Caki2 (cell line): Measurements from ENCODE around the gene SBF2. TPM values are rescaled to one million over a fixed set of nuclear protein-coding genes. Genes with fewer than 3 reads are reported as not detected.

Experiments used
- DNase-seq: peaks from one replicate; pipeline ENCODE4 v3.0.0-alpha.2; 2015; ENCODE audit warnings: low read depth
- in situ Hi-C: cut with HindIII; loops from 2 replicates; pipeline ENCODE4 v1.10.0; 2016; ENCODE audit warnings: low sequenced_read_pairs, low pct_unique_long_range_greater_than_20kb, mixed read lengths
- total RNA-seq: library from RNA; depleted of rRNA; stranded (reverse); fragments of >200 nt; shearing (Covaris generic); gene quantifications from 2 replicates; pipeline ENCODE4 v1.2.3, GENCODE V29; 2014; ENCODE audit warnings: low replicate concordance

Gene SBF2
- total RNA-seq, 1 experiment from 2014 or later = 10.1 TPM

DNA sequence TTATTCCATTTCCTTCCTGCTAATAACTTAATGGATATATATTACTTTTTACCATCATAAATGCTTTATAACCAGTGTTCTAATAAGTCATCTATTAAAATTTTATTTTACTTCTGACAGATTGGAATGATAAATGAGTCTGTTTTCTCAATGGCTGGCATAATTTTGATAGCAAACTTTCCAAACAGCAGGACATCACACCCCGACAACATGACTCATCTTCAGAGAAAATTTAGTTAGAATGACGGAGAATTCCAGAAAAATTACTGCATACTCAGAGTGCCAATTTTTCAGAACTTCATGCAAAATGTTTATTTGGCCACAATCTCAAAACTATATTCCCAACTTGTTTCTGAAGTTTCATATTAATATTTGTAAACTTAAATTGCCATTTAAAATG lies 455.8 kb downstream of the SBF2 start:
- in situ Hi-C loops = no loop called here
- DNase-seq = no peak

DNA sequence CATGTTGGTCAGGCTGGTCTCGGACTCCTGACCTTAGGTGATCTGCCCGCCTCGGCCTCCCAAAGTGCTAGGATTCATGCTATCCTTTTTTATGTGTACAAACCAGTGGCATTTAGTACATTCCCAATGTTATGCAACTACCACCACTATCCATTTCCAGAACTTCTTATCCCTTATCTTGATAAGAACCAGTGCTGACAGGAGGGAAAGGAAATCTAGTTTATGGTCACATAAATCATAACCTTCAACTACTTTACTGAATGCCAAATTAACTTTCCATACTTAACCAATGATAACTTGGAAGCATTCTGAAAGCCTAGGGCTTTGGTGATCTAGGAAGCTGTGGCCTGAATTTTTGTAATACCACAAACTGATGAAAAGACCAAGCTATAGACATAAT lies 459.7 kb downstream of the SBF2 start:
- DNase-seq = no peak
- in situ Hi-C loops = no loop called here

DNA sequence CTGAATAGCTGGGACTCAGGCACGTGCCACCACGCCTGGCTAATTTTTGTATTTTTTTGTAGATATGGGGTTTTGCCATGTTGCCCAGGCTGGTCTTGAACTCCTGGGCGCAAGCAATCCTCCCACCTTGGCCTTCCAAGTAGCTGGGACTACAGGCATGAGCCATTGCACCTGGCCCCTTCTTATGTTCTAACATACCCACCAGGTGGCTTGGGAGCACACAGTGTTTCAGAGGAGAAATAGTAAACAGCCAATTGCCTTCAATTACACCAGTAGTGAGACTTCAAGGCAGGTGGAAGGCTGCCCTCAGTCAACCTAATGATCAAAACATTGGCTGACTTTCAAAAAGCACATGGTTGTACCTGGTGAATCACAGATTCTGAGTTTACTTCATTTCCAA lies 462.9 kb downstream of the SBF2 start:
- in situ Hi-C loops = no loop called here
- no peak for DNase-seq

DNA sequence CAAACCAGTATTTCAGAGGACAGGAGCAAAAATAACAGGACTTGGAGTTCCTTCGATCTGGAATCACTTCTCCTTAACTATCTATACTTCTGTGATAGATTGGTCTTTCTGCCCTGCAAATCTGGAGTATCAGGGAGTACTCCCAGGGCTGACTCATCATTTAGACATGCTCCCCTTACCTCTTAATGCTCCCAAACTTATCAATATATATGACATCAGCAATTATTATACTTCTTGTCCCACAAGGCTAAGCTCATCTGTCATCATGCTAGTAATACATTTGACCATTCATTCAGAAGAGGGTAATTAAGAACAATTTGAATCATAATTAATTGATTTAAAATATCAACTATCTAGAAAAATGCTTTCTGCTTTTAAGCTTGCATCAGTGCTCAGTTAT lies 466.3 kb downstream of the SBF2 start:
- DNase-seq = no peak
- in situ Hi-C loops = no loop called here

DNA sequence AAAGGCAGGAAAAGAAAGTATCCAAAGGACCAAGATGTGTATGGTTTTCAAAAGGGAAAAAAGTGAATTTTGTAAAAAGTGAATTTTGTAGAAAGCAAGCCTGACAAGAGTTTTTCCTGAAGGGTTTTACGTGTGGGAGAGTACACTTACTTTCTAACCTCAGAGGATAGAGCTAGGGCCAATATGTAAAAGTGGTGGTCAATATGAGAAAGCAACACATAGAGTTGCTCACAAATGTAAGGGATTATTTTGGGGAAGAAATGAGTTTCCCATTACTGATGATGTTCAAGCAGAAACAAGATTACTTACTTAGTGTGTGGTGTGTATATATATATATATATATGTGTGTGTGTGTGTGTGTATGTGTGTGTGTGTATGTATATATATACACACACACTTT lies 467.6 kb downstream of the SBF2 start:
- in situ Hi-C loops = no loop called here

DNA sequence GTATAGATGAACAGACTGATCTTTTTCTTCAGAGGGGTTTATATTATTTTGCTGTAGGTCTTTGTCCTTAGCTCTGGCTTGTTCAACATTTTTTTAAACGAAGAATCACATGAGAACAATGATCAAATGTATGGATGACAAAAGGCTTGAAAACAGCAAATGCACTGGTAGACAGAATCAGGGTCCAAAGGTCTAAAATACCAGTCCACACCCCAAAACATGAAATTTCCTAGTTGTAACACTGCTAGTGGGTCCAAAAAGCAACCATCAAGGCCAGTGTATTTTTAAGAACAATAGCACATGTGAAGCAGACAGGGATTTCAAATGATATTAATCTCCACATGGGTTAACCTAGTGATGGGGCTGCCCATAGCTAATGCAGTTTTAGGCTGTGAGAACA lies 468.1 kb downstream of the SBF2 start:
- DNase-seq = no peak
- in situ Hi-C loops = no loop called here

More for the DNA sequence above, 467.6 kb downstream of the SBF2 start:
- DNase-seq = no peak

DNA sequence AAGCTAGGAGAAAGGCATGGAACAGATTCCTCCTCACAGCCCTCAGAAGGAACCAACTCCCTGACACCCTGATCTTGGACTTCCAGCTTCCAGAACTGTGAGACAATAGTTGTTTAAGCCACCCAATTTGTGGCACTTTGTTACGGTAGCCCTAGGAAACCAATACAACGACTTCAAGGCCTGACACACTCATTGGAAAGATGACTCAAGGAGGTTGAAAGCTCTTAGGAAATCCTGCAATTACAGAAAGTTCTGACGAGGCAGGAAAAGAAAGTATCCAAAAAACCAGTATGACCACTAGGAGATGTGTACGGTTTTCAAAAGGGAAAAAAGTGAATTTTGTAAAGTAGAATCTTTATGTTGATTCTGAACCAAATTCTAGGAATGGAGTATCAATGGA lies 468.7 kb downstream of the SBF2 start:
- in situ Hi-C loops = no loop called here
- no peak for DNase-seq

DNA sequence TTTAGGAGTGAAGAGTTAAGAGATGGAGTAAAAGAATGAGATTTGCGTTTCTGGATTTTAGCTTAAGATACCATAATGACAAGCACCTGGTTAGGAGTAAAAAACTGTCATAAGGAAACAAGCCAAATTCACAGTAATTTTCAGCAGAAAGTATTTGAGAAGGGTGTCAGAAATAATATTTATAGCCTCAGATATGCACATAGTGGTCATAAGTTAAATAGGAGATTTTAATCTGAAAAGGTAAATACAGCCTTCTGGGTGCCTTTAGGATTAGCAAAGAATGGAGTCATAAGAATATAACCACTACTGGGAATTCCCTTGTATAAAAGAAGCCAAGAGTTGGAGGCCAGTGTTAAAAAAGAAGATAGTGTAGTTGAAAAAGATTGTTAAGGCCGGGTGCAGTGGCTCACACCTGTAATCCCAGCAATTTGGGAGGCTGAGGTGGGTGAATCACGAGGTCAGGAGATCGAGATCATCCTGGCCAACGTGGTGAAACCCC lies 470.1 kb downstream of the SBF2 start:
- in situ Hi-C loops = no loop called here

DNA sequence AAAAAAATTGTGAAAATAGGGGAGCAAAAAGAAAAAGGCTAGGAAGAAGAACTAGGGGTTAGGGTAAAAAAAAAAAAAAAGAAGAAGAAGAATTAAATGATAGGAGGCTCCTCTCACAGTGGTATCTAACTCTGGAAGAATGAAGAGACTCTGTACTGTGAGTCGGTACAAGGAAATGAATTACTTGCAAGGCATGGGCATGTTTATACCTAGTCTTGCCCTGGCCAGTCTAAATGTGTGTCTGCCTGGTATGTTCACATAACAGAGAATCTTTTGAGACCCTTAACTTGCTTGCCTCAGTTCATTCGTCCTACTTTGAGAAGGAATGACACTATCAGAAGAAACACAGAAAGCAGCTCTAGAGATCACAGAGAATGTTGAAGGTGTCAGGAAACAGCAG lies 470.6 kb downstream of the SBF2 start:
- DNase-seq = no peak
- in situ Hi-C loops = no loop called here

More for the DNA sequence above, 470.1 kb downstream of the SBF2 start:
- no peak for DNase-seq

DNA sequence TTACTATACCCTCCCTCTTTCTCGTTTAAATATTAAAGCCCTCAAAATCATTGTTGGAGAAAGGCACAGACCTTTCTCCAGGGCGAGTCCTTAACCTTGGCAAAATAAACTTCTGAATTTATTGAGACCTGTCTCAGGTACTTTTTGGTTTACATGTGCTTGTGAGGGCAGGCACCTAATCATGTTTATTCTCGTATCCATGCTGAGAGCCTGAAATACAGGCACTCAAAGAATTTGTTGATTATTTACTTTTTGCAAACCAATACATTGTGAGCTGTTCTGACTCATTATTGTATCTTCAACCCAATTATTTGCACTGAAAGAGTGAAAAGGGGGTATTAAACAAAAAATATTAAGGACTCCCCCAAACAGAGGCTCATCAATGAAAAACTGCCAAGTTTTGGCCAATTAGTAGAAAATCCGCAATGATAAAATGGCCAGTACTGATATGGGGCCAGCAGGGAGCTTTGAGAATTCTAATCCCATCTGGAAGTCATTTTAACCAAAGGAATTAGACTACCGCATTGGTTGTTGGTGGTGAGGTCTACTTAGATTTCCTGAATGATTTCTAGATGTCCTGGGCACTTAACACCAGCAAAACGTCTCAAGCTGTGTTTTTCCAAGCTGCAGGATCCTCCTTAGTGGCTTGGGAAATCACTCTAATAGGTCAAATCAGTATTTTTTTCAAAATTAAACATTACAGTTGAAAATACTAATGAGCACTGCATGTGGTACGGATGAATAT lies 472.8 kb downstream of the SBF2 start:
- in situ Hi-C loops = no loop called here
- DNase-seq = no peak

DNA sequence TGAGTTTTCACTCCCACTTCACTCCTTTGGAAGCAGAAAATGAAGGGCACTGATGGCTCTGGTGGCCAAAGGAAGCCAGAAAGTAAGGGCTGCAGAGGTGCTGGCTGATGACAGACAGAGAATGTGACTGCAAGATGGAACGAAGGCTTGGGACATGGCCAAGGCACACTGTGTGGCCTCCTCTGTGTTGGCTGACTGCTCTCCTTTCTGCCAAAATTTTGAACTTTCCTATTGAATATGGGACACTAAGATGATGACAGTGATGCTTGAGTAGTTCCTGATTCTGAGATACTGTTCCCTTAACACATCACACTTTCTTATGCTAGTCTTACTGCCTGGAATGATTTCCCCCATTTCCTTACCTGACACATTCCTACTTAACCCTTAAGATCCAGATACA lies 473.8 kb downstream of the SBF2 start:
- DNase-seq = no peak
- in situ Hi-C loops = no loop called here

DNA sequence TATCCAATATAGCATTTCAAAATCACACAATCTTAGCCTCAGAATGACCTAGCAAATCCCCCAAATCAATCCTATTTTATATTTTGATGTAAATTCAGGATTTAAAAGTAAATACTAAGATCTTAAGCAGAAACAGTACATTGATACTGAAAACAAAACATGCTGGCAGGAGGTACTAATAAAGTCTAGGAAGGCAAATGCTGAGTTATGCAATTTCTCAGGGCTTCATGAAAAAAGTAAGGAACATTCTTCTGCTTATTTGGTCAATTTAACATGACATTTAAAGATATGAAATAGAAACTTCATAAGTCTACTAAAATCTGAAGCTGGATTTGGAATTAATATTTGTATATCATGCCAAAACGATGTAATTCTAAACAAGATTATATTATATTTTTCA lies 476.8 kb downstream of the SBF2 start:
- in situ Hi-C loops = no loop called here
- DNase-seq = no peak

DNA sequence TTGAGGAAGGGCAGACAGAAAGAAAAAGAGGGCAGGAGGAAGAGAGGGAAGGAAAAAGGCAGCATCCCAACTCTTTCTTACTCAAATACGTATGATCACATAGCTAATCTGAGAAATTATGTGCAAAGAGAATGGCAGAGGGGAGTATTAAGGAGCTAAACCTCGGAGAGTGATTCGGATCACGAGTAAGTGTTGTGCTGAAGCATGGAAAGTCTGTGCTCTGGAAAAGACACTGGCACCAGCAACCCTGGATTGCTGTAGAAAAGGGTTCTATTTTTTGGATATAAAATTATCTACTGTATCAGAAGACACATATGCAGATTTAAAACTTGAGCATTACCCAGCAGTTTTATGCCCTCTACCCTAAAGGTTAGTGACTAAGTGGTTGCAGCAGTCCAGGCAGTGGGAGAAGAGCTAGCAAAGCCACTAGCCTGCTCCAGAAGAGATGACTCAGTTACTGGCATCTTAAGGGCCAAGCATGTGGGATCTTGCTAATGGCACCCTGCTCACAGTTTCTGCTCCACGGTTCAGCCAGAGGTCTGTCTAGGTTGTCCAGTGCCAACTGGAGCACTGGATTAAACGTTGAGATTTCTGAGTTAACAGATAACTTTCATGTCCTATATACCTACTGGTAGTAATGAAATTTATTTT lies 478.4 kb downstream of the SBF2 start:
- peak; percentile 57 for DNase-seq
- in situ Hi-C loops = no loop called here

DNA sequence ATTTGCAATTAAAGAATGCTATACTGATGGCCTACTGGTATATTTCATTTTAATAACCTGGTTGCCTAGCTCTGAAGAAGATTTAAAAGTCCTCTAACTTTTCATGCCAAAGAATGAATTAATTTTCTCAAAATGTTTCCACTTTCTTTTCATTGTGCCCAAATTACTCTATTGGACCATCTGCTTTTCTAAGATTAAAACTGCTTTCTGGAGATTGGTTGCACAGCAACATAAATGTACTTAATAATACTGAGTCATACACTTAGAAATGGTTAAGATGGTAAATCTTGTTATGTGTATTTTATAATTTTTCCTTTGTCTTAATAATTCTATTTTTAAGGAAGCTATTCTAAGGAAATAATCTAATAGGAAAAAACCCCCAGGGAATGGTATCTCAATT lies 479.9 kb downstream of the SBF2 start:
- DNase-seq = no peak
- in situ Hi-C loops = no loop called here

DNA sequence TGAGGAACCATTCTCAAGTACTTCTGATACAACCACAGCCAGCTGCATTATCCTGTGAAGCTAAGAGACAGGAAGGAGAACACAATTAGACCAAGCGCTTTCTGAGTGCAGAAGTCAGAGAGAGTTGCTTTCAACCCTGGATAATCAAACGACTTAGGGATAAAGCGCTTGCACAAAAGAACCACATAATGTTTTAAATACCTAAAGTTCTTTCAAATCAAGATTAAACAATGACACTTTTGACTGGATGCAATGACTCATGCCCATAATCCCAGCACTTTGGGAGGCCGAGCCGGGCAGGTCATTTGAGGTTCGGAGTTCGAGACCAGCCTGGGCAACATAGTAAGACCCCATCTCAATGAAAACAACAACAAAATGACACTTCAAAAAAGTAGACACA lies 485.1 kb downstream of the SBF2 start:
- in situ Hi-C loops = no loop called here
- DNase-seq = no peak

DNA sequence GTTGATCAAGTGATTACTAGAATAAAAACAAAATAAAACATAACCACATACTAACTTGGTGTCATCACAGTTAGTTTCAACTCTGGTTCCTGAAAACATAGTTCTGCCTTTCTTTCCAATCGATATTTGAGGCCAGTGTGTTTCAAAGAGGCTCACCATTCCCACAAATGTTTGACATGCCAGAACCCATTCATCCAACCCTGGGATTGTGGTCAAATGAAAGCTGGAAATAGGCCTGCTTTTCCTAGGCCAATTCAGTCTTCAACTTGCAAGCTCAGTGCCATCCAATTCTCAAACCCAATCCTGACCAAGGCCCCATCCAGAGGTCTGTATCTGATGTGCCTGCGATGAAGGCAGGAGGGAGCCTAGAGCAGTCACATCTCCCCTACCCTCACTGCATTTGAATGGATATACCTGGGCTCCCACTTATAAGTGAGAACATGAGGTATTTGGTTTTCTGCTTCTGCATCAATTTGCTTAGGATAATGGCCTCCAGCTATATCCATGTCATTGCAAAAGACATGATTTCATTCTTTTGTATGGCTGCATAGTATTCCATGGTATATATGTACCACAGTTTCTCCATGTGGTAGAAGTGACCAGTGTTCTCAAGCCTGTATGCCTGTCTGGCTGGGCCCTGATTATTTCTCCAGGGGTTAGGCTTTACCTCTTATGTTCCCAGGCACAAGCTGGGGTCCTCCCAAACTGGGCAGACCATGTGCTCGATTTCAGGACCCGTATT lies 486.9 kb downstream of the SBF2 start:
- DNase-seq = no peak
- in situ Hi-C loops = no loop called here

DNA sequence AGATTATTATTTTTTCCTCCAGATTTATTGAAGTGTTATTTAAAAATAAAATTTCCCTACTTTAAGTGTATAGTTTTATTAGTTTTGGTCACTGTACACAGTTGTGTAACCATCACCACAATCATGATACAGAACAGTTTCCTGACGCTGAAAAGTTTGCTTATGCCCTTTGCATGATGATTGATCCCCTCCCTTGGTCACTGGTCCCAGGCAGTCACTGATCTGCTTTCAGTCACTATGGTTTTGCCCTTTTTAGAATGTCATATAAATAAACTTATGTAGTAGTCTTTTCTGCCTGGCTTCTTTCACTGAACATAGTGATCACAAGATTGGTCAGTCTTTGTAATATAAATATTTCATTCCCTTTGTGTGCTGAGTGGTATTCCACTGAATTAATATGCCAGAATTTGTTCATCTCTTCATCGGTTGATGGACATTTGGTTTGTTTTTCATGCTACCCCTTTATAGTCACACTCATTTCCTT lies 489.6 kb downstream of the SBF2 start:
- DNase-seq = no peak
- in situ Hi-C loops = no loop called here

DNA sequence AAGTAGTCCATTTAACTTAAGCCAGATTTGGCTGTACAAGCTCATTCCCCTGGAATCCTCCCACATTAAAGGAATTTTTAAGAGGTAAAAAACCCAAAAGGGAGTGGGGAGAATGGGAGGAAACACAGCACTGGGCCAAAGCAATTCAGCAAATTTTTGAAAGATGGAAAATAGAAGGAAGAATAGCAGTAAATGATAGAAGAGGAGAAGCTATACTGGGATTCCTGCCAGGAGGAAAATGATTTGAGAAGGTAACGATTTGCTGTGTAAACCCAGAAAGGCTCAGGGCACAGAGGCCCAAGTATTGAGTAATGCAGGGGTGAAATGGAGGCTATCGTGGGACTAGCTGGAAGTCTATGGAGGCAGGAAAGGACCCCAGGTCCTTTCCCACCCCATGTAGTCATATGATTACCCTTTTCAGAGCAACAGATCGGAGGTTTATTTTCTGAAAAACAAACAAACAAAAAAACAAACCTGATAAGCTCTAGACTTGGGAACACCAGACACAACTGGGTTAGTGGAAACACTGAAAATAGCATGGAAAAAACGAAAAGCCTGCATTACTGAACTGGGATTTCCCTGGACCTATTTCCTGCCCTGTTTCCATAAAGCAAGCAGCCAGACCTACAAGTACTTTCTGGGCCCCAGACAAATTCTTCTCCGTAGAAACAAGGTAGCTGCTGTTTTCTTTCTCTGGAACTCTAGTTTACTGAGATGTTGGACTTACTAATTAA lies 490.2 kb downstream of the SBF2 start:
- in situ Hi-C loops = no loop called here
- DNase-seq = no peak
